HT-29 (cell line): ENCODE data around the gene AGFG2. TPM values are rescaled to one million over a fixed set of nuclear protein-coding genes. Genes with fewer than 3 reads are reported as not detected.
A peak's percentile ranks its signal among the peaks of the same experiment; 100 is the strongest.

Source experiments
- DNase-seq: peaks from one replicate; pipeline ENCODE4 v3.0.0-alpha.2; 2015; ENCODE audit warnings: low spot score
- total RNA-seq: library from RNA; depleted of rRNA; stranded (reverse); fragments of >200 nt; shearing (Covaris generic); gene quantifications from 2 replicates; pipeline ENCODE4 v1.2.3, GENCODE V29; 2014

AGFG2 gene
- total RNA-seq, 1 experiment from 2014 or later = 29.8 TPM

DNA sequence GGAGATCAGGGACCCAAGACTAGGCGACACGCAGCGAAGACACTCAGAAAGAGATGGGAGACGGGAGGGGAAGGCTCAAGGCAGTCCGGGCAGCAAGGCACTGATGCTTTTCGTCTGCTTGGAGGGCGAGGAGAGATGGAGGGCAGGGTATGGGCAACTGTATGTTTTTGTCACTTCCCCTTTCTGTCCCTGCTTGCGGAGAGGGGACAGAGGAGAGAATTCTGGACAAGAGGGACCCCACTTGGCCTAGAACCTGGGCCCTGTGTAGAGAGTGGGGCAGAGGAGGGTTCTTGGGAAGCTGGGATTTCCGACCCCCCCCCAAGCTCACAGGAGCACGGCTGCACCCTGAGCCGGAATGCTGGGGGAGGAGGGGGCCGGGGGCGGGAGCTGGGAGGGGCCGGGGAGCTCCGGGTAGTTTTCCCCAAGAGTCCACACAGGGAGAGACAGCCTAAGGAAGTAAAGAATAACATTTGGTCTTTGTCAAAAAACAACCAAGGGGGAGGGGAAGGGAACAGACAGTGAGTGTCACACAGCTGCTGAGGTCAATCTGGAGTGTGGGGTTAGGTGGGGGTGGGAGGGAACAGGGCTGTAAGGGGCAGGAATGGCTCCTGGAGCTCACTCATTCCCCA lies 45.2 kb downstream of the AGFG2 start:
- DNase-seq = no peak

DNA sequence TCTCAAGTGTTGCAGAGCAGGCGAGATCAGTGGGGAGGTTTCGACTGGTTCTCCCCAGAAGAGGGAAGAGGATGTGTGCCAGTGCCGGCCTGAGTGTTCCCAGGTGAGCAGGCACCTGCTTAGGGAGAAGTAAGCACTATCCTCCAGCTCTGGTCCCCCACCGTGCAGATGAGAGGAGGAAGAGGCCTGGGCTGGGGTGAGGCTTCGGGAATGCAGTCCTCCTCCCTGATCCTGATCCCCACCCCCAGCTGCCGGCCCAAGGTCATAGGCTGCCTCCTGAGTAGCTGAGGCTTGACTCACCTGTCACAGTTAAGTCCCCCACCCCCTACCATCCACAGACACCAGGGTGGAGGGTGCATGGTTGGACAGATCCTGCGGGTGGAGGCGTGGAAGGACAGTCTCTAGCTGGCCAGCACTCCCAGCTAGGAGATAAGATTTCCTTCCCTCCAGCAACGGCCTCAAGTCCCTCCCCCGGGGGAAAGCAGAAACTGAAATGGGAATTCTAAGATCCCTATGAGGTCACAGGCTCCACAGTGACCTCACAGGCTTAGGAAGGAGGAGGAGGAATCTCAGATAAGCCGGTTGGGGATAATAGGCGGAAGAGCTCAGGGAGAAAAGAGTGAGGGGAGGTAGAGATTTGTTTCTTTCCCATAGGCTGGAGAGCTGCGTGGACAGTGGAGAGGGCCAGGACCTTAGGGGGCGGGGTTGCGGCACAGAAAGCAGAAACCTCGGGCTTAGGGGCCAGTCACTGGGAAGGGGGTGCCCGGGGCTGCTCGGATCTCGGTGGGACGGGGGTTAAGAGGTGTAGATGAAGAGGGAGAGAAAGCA lies 45.9 kb downstream of the AGFG2 start:
- DNase-seq = peak; percentile 83

DNA sequence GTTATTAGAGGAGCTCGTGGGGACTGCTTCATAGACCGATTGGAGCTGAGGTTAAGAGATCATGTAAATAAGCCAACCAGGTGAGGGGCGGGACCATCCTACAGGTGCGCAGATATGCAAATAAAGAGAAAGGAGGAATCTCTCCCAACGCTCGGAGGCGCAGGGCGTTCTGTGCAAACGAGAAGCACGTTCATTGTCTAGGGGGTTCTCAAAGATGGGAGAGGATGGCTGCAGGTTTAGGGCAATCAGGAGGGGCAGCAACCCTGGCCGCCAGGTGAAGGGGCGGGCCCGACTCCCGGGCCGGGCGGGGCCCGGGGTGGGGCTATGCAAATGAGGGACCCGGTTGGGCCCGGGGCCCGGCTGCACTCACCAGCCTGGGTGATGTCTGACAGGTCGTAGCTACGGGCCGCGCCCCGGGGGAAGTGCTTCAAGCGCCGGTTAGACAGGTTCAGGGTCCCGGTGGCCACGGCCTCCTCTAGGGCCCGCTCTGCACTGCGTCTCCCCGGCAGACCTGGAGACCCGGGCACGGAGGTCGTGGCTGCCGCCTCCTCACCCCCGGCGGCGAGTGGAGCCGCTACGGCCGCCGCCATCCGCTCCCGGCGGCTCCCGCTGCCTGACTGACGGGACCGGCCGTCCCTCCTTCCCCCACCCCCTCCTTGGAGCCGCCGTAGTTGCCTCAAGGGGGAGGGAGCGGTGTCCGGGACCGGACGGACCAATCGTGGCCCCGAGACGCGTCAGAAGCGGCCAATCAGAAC lies 46.7 kb downstream of the AGFG2 start, which contains the start of gene LRCH4:
Gene LRCH4 (minus strand): TSS at position 619 of the 755 bp plus-strand sequence. CDS start 29 bp downstream, at position 590.
- DNase-seq = peak; percentile 85

DNA sequence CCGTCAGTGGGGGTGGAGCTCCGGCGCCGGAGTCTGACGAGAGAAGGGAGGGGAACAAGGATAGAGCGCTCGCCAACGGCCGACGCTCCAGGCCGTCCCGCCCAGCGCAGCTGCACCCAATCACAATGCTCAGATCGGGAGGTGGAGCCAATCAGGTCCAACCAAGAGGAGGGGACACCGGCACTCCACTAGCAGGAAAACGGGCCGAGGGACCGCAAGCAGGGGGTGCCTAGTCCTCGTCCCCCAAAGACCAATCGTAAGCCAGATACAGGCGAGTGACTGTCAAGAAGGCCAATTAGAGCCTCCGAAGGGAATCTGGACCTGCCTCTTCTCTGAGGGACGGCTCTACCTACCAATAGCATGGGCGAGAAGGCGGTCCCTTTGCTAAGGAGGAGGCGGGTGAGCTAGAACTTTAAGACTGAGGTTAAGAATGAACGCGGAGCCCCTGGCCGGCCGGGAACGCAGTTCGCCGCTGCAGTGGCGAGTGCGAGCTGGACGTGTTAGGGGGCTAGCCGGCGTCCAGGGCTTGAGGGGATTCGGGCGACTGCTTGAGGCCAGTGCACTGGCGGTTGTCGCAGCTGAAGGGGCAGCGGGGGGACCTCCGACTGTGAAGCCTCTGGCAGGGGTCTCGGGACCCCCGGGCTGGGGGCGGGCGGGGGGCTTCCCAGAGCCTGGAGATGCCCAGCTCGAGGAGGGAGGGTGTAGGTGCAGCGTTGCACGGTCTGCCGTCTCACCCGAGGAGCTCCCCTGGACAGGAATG lies 47.4 kb downstream of the AGFG2 start, which contains the start of gene FBXO24:
Gene FBXO24 (plus strand): TSS at position 63 of the 760 bp plus-strand sequence. CDS start 298 bp downstream, at position 361.
- DNase-seq = peak; percentile 100

DNA sequence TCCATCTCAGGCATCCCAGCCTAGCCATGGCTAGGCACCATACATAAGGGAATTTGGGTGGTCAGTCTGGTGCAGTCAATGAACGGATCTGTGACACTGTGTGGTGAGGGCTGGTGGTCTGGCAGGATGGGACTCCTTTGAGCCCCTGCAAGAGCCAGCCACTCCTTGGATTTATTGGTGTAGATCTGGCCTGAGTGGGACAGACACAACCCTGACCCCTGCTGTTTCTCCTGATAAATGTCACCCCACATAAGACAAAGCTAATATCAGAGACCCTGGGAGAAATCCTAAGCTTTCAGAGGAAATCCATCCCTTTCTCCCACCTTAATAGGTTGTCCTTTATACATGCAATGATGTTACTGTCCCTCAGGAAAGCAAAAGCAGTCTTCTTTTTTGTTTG lies 49.4 kb downstream of the AGFG2 start:
- no peak for DNase-seq

DNA sequence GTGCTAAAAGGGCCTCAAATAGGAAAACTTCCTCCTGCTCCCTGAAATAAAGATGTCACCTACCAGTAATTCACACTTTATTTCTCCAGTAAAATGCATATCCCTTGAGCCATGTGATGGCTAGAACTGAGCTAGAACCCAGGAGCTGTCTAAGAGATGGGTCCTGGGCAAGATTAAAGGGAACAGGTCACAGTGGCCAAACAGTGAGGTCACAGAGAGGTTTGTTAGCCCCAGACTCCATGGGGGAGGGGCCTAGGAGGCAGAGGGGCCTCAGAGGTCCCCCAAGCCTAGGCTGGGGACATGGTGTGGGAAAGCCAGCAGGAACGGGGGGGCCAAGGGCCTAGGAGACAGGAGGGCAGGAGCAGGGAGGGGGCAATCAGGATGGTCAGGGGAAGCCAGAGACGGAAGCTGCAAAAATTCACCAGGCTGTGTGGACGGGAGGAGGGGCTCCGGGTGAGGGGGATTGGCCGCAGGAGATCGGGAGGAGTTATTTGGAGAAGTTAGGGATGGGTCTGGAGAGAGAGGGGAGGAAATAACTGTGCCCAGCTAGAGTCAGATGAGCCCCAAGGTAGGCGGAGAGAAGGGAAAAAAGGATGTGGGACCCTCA lies 50.4 kb downstream of the AGFG2 start:
- no peak for DNase-seq

DNA sequence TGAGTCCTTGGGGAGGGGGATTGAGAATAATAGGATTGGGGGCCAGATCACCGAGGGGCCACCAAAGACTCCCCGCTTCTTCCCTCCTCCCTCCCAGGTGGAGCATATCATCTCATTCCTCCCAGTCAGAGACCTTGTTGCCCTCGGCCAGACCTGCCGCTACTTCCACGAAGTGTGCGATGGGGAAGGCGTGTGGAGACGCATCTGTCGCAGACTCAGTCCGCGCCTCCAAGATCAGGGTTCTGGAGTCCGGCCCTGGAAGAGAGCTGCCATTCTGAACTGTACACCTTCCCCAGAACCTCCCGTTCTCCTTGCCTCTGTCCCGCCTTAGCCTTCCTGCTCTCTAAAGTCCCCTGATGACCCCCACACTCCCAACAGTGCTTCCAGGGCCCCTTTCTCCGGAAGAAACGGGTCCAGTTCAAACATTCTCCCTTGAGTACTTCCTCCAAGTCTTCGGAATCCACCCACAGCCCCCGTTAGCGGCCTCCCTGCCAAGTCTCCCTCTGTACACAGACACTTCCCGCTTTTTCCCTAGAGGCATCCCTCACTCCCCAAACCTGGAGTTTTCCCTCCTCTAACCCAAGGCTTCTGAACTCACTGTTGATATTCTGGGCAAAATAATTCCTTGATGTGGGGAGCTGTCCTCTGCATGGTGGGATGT lies 51.2 kb downstream of the AGFG2 start:
- DNase-seq = no peak

DNA sequence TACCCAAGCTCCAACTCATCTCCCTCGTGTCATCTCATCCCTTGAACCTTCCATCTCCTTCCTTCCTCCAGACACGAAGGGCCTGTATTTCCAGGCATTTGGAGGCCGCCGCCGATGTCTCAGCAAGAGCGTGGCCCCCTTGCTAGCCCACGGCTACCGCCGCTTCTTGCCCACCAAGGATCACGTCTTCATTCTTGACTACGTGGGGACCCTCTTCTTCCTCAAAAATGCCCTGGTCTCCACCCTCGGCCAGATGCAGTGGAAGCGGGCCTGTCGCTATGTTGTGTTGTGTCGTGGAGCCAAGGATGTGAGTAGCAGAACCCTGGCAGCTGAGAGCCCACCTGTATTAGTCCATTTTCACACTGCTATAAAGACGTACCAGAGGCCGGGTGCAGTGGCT lies 52.6 kb downstream of the AGFG2 start:
- DNase-seq = no peak

DNA sequence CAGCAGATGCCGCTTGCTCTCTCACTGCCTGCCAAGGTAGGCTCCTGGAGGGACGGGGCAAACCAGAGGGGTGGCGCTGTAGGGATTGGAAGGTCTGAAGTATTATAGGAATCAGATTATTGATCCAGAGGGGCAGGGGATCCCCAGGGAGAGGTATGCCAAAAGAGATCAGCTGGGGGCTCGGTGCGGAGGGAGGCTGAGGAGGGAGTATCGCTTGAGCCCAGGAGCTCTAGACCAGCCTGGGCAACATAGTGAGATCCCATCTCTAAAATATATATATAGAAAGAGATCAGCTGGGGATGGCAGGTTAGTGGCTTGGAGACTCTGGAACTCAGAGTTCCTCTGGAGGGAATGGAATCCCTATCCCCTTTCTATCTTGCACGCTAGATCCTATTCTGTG lies 56.2 kb downstream of the AGFG2 start:
- no peak for DNase-seq

DNA sequence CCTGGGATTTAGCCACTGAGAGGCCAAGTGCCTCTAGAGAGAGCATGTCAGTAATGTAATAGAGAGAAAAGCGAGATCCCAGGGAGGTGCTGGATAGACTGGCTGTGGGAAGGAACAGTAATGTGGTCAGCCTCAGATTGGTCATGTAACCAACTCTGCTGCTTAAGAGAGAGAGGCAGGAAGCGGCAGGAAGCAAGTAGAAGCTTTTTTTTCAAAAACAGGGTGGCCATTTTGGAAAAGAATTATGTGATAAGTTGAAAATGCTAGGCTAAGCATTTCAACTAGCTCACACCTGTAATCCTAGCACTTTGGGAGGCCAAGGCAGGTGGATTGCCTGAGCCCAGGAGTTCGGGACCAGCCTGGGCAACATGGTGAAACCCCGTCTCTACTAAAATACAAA lies 59.4 kb downstream of the AGFG2 start:
- no peak for DNase-seq

DNA sequence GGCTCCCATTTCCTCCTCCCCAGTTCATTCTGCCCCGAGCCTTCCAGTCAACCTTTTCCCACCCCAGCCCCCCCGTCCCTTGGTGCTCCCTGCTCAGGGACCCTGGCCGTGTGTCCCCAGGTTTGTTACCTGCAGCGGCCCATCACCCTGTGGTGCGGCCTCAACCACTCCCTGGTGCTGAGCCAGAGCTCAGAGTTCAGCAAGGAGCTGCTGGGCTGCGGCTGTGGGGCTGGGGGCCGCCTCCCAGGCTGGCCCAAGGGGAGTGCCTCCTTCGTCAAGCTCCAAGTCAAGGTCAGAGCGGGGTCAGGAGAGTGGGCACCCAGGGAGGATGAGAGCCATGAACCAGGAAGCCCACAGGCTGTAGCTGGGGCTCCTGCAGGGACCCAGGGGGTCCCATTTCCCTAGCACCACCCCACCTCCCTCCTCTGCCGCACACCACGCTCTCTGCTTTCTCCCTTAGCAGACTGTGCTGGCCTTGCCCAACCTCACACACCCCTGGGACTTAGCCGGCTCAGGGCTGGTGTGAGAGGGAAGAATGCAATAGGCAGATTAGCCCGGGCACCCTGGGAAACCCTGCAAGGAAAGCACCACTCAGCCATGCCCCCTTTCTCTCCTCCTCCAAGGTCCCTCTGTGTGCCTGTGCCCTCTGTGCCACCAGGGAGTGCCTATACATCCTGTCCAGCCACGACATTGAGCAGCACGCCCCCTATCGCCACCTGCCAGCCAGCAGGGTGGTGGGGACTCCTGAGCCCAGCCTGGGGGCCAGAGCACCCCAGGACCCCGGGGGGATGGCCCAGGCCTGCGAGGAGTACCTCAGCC lies 61.1 kb downstream of the AGFG2 start:
- DNase-seq = no peak

DNA sequence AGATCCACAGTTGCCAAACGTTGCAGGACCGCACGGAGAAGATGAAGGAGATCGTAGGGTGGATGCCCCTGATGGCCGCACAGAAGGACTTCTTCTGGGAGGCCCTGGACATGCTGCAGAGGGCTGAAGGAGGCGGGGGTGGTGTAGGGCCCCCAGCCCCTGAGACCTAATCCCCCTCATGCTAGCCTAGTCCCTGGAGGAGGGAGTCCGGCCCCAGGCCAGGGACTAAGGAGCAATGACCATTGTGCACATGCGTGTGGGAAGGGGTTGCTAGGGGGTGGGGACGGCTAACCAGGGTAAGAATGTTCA lies 61.7 kb downstream of the AGFG2 start:
- no peak for DNase-seq

DNA sequence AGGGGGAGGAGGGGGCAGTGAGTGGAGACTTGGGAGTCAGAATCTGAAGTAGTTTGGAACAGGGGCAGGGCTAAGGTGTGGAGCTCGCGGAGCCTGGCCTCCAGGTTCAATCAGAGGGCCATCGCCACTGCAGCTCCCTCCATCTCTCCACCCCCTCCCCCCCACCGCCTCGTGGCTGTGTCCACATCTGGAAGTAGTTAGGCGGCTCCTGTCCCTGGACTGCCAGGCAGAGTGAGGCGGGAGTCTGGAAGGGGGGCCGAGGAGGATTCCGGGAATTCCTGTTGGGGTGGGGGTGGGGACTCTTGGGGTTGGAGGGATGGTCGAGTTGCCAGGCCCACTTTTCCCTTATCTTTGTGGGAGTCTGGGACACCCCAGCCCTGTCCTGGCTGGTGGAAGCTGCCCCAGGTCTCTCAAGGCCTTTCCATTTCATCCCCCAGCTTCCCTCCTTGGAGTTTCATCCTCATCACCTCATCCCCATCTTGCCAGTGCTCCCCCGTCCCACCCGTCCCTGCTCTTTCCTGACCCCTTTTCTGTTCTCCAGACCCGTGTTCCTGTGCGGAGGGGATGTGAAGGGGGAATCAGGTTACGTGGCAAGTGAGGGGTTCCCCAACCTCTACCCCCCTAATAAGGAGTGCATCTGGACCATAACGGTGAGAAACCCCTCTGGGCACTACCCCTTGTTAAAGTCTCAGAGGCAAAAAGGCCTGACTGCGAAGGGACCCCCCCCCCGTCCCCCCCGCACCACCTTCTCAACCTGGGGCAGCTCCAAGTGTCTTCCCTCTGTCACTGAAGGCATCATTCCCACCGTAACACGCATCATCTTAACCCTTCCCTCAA lies 64.1 kb downstream of the AGFG2 start:
- no peak for DNase-seq

DNA sequence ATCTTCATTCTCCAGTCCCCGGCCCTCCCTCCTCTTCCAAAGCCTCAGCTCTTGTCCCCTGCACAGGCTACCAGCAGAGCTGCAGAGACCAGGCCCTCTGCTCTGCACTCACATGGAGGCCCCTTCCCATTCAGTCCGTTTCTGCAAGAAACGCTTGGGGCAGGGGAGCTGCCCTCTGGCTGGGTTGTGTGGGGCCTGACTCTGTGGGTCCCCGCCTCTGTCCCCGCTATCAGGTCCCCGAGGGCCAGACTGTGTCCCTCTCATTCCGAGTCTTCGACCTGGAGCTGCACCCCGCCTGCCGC lies 64.7 kb downstream of the AGFG2 start:
- no peak for DNase-seq

DNA sequence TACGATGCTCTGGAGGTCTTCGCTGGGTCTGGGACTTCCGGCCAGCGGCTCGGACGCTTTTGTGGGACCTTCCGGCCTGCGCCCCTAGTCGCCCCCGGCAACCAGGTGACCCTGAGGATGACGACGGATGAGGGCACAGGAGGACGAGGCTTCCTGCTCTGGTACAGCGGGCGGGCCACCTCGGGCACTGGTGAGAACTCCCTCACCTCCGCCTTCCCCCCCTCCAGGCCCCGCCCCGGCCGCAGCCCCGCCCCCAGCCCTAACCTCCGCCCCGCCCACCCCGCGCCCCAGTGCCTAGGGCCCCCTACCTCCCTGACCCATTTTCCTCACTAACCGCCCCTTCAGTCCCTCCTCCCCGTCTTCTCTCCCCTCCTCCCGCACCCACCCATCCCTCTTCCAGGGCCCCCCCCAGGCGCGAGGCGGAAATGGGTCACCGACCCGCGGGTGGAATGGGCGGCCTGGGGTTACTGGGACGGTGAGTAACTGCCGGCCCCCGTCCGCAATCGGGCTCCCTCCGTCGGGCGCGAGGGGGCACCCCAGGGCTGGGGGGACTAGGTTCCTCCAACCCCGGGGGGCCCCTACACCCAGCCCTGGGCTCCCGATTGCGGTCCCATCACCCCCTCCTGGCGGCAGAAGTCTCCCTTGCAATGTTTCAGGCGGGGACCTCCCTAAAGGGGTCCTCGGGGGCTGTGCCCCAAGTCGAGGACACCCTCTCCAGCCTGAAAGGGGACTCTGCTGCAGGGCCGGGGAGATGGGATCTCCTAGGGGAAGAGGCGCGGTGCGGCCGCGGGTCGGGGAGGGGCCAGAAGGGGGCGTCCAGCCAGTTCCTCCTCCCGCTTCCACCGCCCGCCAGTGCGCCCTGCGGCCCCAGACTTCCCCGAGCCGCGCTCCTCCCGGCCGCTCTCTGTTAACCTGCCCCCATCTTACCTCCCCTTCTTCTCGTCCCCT lies 65.3 kb downstream of the AGFG2 start:
- peak; percentile 69 for DNase-seq

DNA sequence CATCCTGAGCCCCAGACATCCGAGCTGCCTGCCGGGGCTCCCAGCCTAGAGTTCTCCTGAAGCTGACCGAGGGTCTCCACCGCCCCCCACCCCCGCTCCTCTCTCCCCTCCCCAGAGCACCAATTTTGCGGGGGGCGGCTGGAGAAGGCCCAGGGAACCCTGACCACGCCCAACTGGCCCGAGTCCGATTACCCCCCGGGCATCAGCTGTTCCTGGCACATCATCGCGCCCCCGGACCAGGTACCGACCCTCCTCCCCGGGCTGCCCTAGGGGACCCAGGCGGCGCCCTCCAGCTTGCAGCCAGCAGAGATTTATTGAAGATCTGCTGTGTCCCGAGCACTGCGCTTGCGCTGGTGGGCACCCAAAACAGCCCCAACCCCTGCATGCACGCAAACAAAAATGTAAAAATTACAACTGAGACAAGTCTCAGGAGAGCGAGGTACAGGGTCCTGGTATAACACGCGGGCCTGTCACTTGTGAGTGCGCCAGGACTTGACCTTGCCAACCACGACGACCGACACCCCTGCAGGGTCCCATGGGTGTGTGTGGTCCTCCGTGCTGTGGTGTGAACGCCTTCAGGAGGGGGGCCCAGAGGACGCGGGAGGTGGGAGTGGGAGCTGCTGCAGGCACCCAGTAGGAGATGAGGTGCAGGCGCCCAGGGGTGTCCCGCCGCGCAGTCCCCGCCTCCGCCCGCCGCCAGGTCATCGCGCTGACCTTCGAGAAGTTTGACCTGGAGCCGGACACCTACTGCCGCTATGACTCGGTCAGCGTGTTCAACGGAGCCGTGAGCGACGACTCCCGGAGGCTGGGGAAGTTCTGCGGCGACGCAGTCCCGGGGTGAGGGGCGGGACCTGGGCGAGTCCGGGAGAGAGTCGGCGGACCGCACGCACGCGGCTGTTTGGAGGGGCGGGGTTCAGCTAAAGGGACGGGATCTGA lies 66.2 kb downstream of the AGFG2 start:
- DNase-seq = no peak

DNA sequence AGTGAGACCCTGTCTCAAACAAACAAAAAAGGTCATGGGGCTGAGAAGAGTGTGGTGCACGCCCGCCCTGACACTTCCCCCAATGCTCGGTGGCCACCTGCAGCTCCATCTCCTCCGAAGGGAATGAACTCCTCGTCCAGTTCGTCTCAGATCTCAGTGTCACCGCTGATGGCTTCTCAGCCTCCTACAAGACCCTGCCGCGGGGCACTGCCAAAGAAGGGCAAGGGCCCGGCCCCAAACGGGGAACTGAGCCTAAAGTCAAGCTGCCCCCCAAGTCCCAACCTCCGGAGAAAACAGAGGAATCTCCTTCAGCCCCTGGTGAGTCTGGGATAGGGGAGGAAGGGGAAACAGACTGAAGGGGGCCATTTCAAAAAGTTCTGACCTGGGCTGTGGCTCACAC lies 67.3 kb downstream of the AGFG2 start:
- no peak for DNase-seq
